Breast epithelium (tissue), 3 donors: ENCODE results near the gene TAF6L.

Source experiments
- POLR2AphosphoS5 ChIP-seq, 3 donors: sonication (generic); formaldehyde crosslinking; IDR thresholded peaks; one replicate each; pipeline ENCODE4 v1.6.1; 2017; ENCODE audit warnings: antibody characterized with exemption in 3 of 3
- TF ChIP-seq, protein P1 (sequence below), 3 donors: fragments of 450-650 bp; IDR thresholded peaks; one replicate each; pipeline ENCODE4 v1.5.1; 2016 to 2017; ENCODE audit warnings: antibody characterized with exemption in 3 of 3, mild to moderate bottlenecking in 3 of 3, moderate library complexity in 3 of 3

DNA sequence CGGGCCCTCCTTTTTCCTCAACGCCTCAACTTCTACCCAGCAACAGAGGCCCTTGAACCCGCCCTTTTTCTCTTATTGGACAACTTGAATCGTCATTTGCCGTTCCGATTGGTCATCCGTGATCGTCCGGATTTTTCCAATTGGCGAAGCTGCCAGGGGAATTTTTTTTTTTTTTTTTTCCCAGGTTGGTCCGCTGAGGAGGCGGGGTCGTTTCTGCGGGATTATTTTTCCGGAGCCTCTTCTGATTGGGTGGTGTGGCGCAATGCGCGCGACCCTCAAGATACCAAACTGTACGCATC, 43.4 kb upstream of the TAF6L start:
- TF ChIP-seq, protein P1, sequence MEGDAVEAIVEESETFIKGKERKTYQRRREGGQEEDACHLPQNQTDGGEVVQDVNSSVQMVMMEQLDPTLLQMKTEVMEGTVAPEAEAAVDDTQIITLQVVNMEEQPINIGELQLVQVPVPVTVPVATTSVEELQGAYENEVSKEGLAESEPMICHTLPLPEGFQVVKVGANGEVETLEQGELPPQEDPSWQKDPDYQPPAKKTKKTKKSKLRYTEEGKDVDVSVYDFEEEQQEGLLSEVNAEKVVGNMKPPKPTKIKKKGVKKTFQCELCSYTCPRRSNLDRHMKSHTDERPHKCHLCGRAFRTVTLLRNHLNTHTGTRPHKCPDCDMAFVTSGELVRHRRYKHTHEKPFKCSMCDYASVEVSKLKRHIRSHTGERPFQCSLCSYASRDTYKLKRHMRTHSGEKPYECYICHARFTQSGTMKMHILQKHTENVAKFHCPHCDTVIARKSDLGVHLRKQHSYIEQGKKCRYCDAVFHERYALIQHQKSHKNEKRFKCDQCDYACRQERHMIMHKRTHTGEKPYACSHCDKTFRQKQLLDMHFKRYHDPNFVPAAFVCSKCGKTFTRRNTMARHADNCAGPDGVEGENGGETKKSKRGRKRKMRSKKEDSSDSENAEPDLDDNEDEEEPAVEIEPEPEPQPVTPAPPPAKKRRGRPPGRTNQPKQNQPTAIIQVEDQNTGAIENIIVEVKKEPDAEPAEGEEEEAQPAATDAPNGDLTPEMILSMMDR (IDR thresholded peaks at IDR 0.05): no peak
- no peak for TF ChIP-seq POLR2AphosphoS5 (IDR thresholded peaks at IDR 0.05)
